Measurements from ENCODE around the gene ACTL7B.

DNA sequence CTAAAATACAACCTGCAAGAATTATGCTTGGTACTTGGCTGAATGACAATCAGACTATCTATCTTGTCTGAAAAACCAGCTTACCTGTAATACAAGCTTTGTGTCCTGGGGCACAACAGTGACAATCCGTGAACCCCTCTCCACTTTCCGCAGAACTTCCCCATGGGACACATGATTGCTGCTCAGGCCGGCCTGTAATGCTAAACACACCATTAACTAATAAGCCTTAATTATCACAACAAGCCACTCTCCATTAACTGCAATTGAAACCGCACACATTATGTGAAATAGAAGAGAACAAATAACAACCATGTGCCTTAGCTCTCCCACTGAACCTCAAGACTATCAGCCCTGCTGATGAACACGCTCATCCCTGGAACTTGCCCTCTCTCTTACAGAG is 44.4 kb upstream of the ACTL7B start:
- TF ChIP-seq, protein P1, sequence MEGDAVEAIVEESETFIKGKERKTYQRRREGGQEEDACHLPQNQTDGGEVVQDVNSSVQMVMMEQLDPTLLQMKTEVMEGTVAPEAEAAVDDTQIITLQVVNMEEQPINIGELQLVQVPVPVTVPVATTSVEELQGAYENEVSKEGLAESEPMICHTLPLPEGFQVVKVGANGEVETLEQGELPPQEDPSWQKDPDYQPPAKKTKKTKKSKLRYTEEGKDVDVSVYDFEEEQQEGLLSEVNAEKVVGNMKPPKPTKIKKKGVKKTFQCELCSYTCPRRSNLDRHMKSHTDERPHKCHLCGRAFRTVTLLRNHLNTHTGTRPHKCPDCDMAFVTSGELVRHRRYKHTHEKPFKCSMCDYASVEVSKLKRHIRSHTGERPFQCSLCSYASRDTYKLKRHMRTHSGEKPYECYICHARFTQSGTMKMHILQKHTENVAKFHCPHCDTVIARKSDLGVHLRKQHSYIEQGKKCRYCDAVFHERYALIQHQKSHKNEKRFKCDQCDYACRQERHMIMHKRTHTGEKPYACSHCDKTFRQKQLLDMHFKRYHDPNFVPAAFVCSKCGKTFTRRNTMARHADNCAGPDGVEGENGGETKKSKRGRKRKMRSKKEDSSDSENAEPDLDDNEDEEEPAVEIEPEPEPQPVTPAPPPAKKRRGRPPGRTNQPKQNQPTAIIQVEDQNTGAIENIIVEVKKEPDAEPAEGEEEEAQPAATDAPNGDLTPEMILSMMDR (IDR thresholded peaks at IDR 0.05), result no peak
- no peak for TF ChIP-seq POLR2A (IDR thresholded peaks at IDR 0.05)
